K562 (cell line): ENCODE data around the gene PA2G4. TPM values are rescaled to one million over a fixed set of nuclear protein-coding genes. Genes with fewer than 3 reads are reported as not detected.

Source experiments
- ATAC-seq: fragments of 200-7000 bp; cut with Tn5 transposase; 3 replicates; pipeline ENCODE4 v1.9.1; 2020; ENCODE audit warnings: moderate library complexity
- BruUV-seq: library from RNA; stranded (reverse); fragments of 400-500 nt; replicated peaks from 2 replicates; lab custom pipeline; 2021; lab: Mats Ljungman, UMichigan
- CTCF ChIA-PET: fragments of 300-600 bp; formaldehyde crosslinking; extraction: SDS; loops from one replicate; lab custom pipeline; 2021; ENCODE audit warnings: low intra/inter-chr PET ratio; lab: Yijun Ruan, JAX
- POLR2A ChIA-PET: fragments of 300-600, 350-650 bp; sonication (Branson Sonifier 250); formaldehyde crosslinking; extraction: SDS; loops from one replicate; lab custom pipeline; 2021; ENCODE audit warnings: antibody characterized with exemption, inconsistent platforms; lab: Yijun Ruan, JAX
- DNase-seq, 4 experiments: peaks; one replicate each; pipeline versions ENCODE4 v3.0.0 to v3.0.0-alpha.2; 2011 to 2018; ENCODE audit warnings: low spot score in 3 of 4, mixed read lengths in 3 of 4; ENCODE audit errors: extremely low read depth in 1 of 4
- FAIRE-seq: peaks from 2 replicates; lab custom pipeline; 2011; peaks lifted over from hg19 to GRCh38; lab: Jason Lieb, UNC
- H2AFZ ChIP-seq: 2 replicates; pipeline ENCODE4 v1.6.0; 2011; ENCODE audit warnings: low read depth, low read length, control low read depth, inconsistent platforms
- H3K27ac ChIP-seq: fragments of 200-600 bp; 3 replicates; pipeline ENCODE4 v1.8.0; 2011; ENCODE audit warnings: low read depth, mild to moderate bottlenecking, control low read depth, inconsistent platforms, low read length, moderate library complexity, mixed read lengths; ENCODE audit errors: extremely low read depth
- H3K27me3 ChIP-seq, 2 experiments: fragments of 300-600 bp in 1 of 2; 2 replicates in 1 of 2; 3 replicates in 1 of 2; pipeline versions ENCODE4 v1.6.0 to v1.8.0; 2011; ENCODE audit warnings: inconsistent platforms in 2 of 2, low read length in 2 of 2, mild to moderate bottlenecking in 1 of 2, mixed read lengths in 1 of 2, moderate library complexity in 1 of 2; ENCODE audit not compliant: control insufficient read depth in 2 of 2, insufficient read depth in 2 of 2
- H3K36me3 ChIP-seq: fragments of 300-600 bp; 3 replicates; pipeline ENCODE4 v1.8.0; 2011; ENCODE audit warnings: mild to moderate bottlenecking, low read length, inconsistent platforms; ENCODE audit not compliant: control insufficient read depth, insufficient read depth
- H3K4me1 ChIP-seq, 2 experiments: fragments of 200-600 bp in 1 of 2; replicated peaks in 1 of 2; 2 replicates in 1 of 2; 3 replicates in 1 of 2; pipeline versions ENCODE4 v1.5.1 to v1.8.0; 2011; ENCODE audit warnings: inconsistent platforms in 2 of 2, low read length in 2 of 2, mild to moderate bottlenecking in 1 of 2, mixed read lengths in 1 of 2, moderate library complexity in 1 of 2; ENCODE audit not compliant: control insufficient read depth in 2 of 2, insufficient read depth in 2 of 2
- H3K4me2 ChIP-seq: 2 replicates; pipeline ENCODE4 v1.6.1; 2011; ENCODE audit warnings: low read length, control low read depth, inconsistent platforms, mixed read lengths; ENCODE audit not compliant: insufficient read depth
- H3K4me3 ChIP-seq: fragments of 200-600 bp; sonication (generic), shearing (Covaris generic); 2 replicates; pipeline ENCODE4 v1.5.1; 2016; ENCODE audit warnings: control low read depth, inconsistent platforms
- H3K79me2 ChIP-seq: fragments of 200-600 bp; 3 replicates; pipeline ENCODE4 v1.8.0; 2011; ENCODE audit warnings: low read length, inconsistent platforms; ENCODE audit not compliant: control insufficient read depth, insufficient read depth
- H3K9ac ChIP-seq, 2 experiments: 2 replicates each; pipeline versions ENCODE4 v1.6.0 to v1.6.1; 2011; ENCODE audit warnings: low read depth in 2 of 2, low read length in 2 of 2, control low read depth in 1 of 2, inconsistent platforms in 1 of 2, mild to moderate bottlenecking in 1 of 2, mixed read lengths in 1 of 2; ENCODE audit not compliant: insufficient read depth in 1 of 2
- H3K9me1 ChIP-seq: one replicate; pipeline ENCODE4 v1.6.0; 2011; ENCODE audit warnings: inconsistent platforms, mild to moderate bottlenecking, low read length, moderate library complexity; ENCODE audit not compliant: control insufficient read depth, insufficient read depth
- H3K9me3 ChIP-seq: replicated peaks from 2 replicates; pipeline ENCODE4 v1.5.1; 2011; ENCODE audit warnings: low read depth, low read length, inconsistent platforms; ENCODE audit not compliant: control insufficient read depth, insufficient read depth
- H4K20me1 ChIP-seq: replicated peaks from 2 replicates; pipeline ENCODE4 v1.6.1; 2011; ENCODE audit warnings: low read length, inconsistent platforms, mixed read lengths; ENCODE audit not compliant: control insufficient read depth, insufficient read depth
- ATF7 ChIP-seq: fragments of 450-650 bp; IDR thresholded peaks from 2 replicates; pipeline ENCODE4 v1.7.1; 2014; ENCODE audit warnings: mild to moderate bottlenecking, moderate library complexity
- CREM ChIP-seq: IDR thresholded peaks from 2 replicates; pipeline ENCODE4 v1.6.1; 2014; ENCODE audit warnings: antibody characterized with exemption, low read depth
- DNMT1 ChIP-seq: fragments of 450-650 bp; IDR thresholded peaks from 2 replicates; pipeline ENCODE4 v1.6.1; 2016; ENCODE audit warnings: antibody characterized with exemption, mild to moderate bottlenecking
- EP400 ChIP-seq: fragments of 450-650 bp; IDR thresholded peaks from 2 replicates; pipeline ENCODE4 v1.6.1; 2017; ENCODE audit warnings: antibody characterized with exemption, mild to moderate bottlenecking, moderate library complexity
- FOS ChIP-seq: IDR thresholded peaks from 3 replicates; pipeline ENCODE4 v1.6.1; 2011; ENCODE audit not compliant: insufficient read length; ENCODE audit errors: extremely low read depth
- LEF1 ChIP-seq: fragments of 450-650 bp; IDR thresholded peaks from 2 replicates; pipeline ENCODE4 v1.6.1; 2016; ENCODE audit warnings: mild to moderate bottlenecking
- MTA1 ChIP-seq: fragments of 450-650 bp; IDR thresholded peaks from 2 replicates; pipeline ENCODE4 v1.6.1; 2017; ENCODE audit warnings: borderline replicate concordance
- MTA3 ChIP-seq: fragments of 450-650 bp; formaldehyde crosslinking; IDR thresholded peaks from 2 replicates; pipeline ENCODE4 v1.6.1; 2017; ENCODE audit warnings: mild to moderate bottlenecking, borderline replicate concordance
- NFIC ChIP-seq: fragments of 450-650 bp; IDR thresholded peaks from 2 replicates; pipeline ENCODE4 v1.6.1; 2017; ENCODE audit warnings: mild to moderate bottlenecking, inconsistent platforms
- NR1H2 ChIP-seq: sonication (generic); formaldehyde crosslinking; IDR thresholded peaks from 2 replicates; pipeline ENCODE4 v1.4.0; 2020; ENCODE audit warnings: mild to moderate bottlenecking, missing genetic modification reagents
- SLC30A9 ChIP-seq: fragments of 250-450 bp; sonication (Bioruptor Pico); IDR thresholded peaks from 2 replicates; pipeline ENCODE4 v1.8.0; 2022; ENCODE audit warnings: mild to moderate bottlenecking, moderate library complexity
- SMAD2 ChIP-seq: fragments of 150-350 bp; IDR thresholded peaks from 2 replicates; pipeline ENCODE4 v1.6.1; 2014; ENCODE audit warnings: low read depth, mild to moderate bottlenecking, low read length
- SRSF3 ChIP-seq: fragments of 200-400 bp; formaldehyde crosslinking; IDR thresholded peaks from 2 replicates; pipeline ENCODE4 v1.6.1; 2016; ENCODE audit warnings: mild to moderate bottlenecking, low read length, moderate library complexity; ENCODE audit not compliant: insufficient read depth
- SUPT5H ChIP-seq: fragments of 450-650 bp; IDR thresholded peaks from 2 replicates; pipeline ENCODE4 v1.6.1; 2016
- ZC3H4 ChIP-seq: sonication (generic); formaldehyde crosslinking; IDR thresholded peaks from 2 replicates; pipeline ENCODE4 v1.9.0; 2021; ENCODE audit warnings: missing genetic modification reagents, borderline replicate concordance
- ZKSCAN1 ChIP-seq: fragments of 150-350 bp; IDR thresholded peaks from 2 replicates; pipeline ENCODE4 v1.6.1; 2016; ENCODE audit warnings: low read depth, low read length
- ZNF696 ChIP-seq: fragments of 250-450 bp; sonication (Bioruptor Pico); conservative IDR thresholded peaks from 2 replicates; pipeline ENCODE4 v1.4.0; 2020; ENCODE audit warnings: mild to moderate bottlenecking, moderate library complexity
- WGBS: fragments of 100-300 bp; shearing (Covaris generic); methylation state at CpG from one replicate; pipeline ENCODE4 v1.1.6; 2016; ENCODE audit warnings: low coverage, mixed read lengths; ENCODE audit not compliant: insufficient coverage; ENCODE audit errors: missing lambda C conversion rate; 5-methylcytosine and 5-hydroxymethylcytosine counted together
- in situ Hi-C: fragments of 300-500 bp; cut with MboI; formaldehyde crosslinking; loops from 4 replicates; pipeline ENCODE4 v1.15.0; 2018; ENCODE audit warnings: inconsistent platforms, mixed read lengths
- intact Hi-C: fragments of 100-400 bp; cut with micrococcal nuclease; formaldehyde crosslinking; loops from 2 replicates; pipeline ENCODE4 v1.14.2; 2022
- polyA plus RNA-seq, 8 experiments: library from polyadenylated mRNA; depleted of rRNA in 4 of 8; stranded (reverse) in 5 of 8; unstranded in 3 of 8; fragments of >200 nt; fragmentation: Nextera tagmentation in 2 of 8; fragmentation: Illumina TruSeq in 1 of 8; extraction: Ambion mirVana in 2 of 8; extraction: Trizol in 1 of 8; gene quantifications; 2 replicates each; pipeline versions ENCODE4 v1.2.1 to v1.2.3, GENCODE V29; 2011 to 2014; ENCODE audit warnings: inconsistent platforms in 1 of 8, missing spikeins in 1 of 8
- total RNA-seq, 7 experiments: library from RNA; depleted of rRNA in 6 of 7; stranded (reverse); fragments of >200 nt in 6 of 7; fragmentation: Illumina TruSeq in 2 of 7; extraction: Trizol in 2 of 7; gene quantifications; 2 replicates each; pipeline versions ENCODE4 v1.2.1 to v1.2.3, GENCODE V29; 2011 to 2021; ENCODE audit warnings: low replicate concordance in 1 of 7
- TF ChIP-seq, protein P1 (sequence below): sonication (generic); formaldehyde crosslinking; IDR thresholded peaks from 2 replicates; pipeline ENCODE4 v1.8.0; 2022; ENCODE audit warnings: missing genetic modification reagents, mild to moderate bottlenecking, moderate library complexity, borderline replicate concordance
- TF ChIP-seq, protein P2 (sequence below): fragments of 450-650 bp; formaldehyde crosslinking; IDR thresholded peaks from 2 replicates; pipeline ENCODE4 v1.4.0; 2020; ENCODE audit warnings: mild to moderate bottlenecking, mixed read lengths
- TF ChIP-seq, protein P3 (sequence below): fragments of 450-650 bp; formaldehyde crosslinking; IDR thresholded peaks from 2 replicates; pipeline ENCODE4 v1.4.0; 2022; ENCODE audit warnings: missing genetic modification characterization

PA2G4 gene
- total and polyA plus RNA-seq, 9 of the 15 experiments (the other 6 are each of a cell fraction or from before 2014, with no cell fraction given), result 230 to 925 (median 638) TPM

DNA sequence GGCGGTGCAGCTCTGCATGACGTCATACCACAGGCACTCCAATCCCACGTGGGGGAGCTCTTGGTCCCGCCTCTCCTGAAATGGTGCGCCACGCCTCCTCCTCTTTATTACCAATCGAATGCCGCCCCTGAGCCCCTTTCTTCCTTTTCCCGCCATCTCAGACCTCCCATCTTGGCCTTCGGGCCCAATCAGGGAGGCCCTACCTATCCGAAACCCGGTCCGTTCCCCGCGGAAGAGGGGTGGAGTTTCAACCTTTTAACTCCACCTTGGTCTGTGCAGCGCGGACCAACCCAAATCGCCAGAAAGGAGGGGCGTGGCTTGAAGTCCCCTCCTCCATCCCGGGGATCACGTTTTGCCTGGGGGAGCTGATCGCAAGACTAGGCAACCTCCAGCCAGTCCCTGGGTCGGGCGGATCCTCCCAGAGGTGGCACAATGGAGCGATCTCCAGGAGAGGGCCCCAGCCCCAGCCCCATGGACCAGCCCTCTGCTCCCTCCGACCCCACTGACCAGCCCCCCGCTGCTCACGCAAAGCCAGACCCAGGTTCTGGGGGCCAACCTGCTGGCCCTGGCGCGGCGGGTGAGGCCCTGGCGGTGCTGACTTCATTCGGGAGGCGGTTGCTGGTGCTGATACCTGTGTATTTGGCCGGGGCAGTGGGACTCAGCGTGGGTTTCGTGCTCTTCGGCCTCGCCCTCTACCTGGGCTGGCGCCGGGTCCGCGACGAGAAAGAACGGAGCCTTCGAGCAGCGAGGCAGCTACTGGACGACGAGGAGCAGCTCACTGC is 23.7 kb downstream of the PA2G4 start, which contains the start of gene ESYT1:
Gene ESYT1, plus strand, starts transcription at position 380 of the 782 bp plus-strand sequence. Its CDS starts 53 bp downstream, at position 433.
- peak within 1 kb of the TSS; percentile 96 to 98 for H3K9ac ChIP-seq
- peaks cover 5% of the 10 kb centered on the region for H4K20me1 ChIP-seq
- ATAC-seq (peak; percentile 89), DNase-seq (peak; percentile 95 to 100 (median 97)), FAIRE-seq (peak; percentile 98)
- H3K27ac ChIP-seq, result peak within 1 kb of the TSS; percentile 93
- peaks cover 52% of the 10 kb centered on the region for H3K79me2 ChIP-seq
- no peaks in the 10 kb centered on the region for H3K27me3 ChIP-seq
- H3K9me1 ChIP-seq, result peaks cover 6% of the 10 kb centered on the region
- peak within 1 kb of the TSS; percentile 34 for H2AFZ ChIP-seq
- H3K4me3 ChIP-seq, result peak within 1 kb of the TSS; percentile 92
- peaks cover 36% of the 10 kb centered on the region for H3K36me3 ChIP-seq
- H3K4me1 ChIP-seq, result peaks cover 31 to 46% of the 10 kb centered on the region in 2 experiments
- CTCF ChIA-PET, result no interaction called here
- in situ Hi-C loops (loop anchor here (5.0 to 10.0 kb wide), 2 partner anchors 59 to 337 kb away; partner anchors contain the start of genes SMARCC2 and SPRYD4), intact Hi-C loops (loop anchor here (1.0 kb wide), 1 partner anchor 30 kb away; the partner anchor contains the start of gene MYL6)
- H3K4me2 ChIP-seq, result peak within 1 kb of the TSS; percentile 98
- WGBS, result under 1% methylated on average over 41 of the region's 49 CpGs
- POLR2A ChIA-PET, result interaction anchor here (0.5 to 5.6 kb wide), 20 partner anchors 8 to 511 kb away, joined by 3 to 85 read pairs (median 6); partner anchors contain the start of genes MYL6, PA2G4, RNF41 and RPL41
- BruUV-seq, result TSS peak; percentile 61
- H3K9me3 ChIP-seq, result no peaks in the 10 kb centered on the region
- TF ChIP-seq SMAD2, result no peak
- no peak for TF ChIP-seq NR1H2 (CRISPR knock-in tag)
- TF ChIP-seq MTA3, result peak; percentile 77; the same call in 1 of the 2 replicates
- no peak for TF ChIP-seq ZNF696 (CRISPR knock-in tag)
- no peak for TF ChIP-seq ZKSCAN1
- peak; percentile 54 for TF ChIP-seq FOS
- peak; percentile 94 for TF ChIP-seq CREM
- TF ChIP-seq, protein P1, sequence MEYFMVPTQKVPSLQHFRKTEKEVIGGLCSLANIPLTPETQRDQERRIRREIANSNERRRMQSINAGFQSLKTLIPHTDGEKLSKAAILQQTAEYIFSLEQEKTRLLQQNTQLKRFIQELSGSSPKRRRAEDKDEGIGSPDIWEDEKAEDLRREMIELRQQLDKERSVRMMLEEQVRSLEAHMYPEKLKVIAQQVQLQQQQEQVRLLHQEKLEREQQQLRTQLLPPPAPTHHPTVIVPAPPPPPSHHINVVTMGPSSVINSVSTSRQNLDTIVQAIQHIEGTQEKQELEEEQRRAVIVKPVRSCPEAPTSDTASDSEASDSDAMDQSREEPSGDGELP (CRISPR knock-in tag), result peak; percentile 86
- peak; percentile 83 for TF ChIP-seq EP400
- 0 out of 2 replicates have a peak, but pooled peaks have one; percentile 49 for TF ChIP-seq SRSF3
- peak; percentile 24; the same call in 1 of the 2 replicates for TF ChIP-seq MTA1
- peak; percentile 89 for TF ChIP-seq SUPT5H
- TF ChIP-seq, protein P2, sequence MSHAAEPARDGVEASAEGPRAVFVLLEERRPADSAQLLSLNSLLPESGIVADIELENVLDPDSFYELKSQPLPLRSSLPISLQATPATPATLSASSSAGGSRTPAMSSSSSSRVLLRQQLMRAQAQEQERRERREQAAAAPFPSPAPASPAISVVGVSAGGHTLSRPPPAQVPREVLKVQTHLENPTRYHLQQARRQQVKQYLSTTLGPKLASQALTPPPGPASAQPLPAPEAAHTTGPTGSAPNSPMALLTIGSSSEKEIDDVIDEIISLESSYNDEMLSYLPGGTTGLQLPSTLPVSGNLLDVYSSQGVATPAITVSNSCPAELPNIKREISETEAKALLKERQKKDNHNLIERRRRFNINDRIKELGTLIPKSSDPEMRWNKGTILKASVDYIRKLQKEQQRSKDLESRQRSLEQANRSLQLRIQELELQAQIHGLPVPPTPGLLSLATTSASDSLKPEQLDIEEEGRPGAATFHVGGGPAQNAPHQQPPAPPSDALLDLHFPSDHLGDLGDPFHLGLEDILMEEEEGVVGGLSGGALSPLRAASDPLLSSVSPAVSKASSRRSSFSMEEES (CRISPR knock-in tag), result no peak
- 0 out of 2 replicates have a peak, but pooled peaks have one; percentile 24 for TF ChIP-seq ZC3H4 (CRISPR knock-in tag)
- TF ChIP-seq NFIC, result no peak; the same call in 1 of the 2 replicates
- TF ChIP-seq ATF7, result peak; percentile 100
- peak; percentile 23; the same call in 1 of the 2 replicates for TF ChIP-seq LEF1
- TF ChIP-seq SLC30A9, result no peak
- TF ChIP-seq, protein P3, sequence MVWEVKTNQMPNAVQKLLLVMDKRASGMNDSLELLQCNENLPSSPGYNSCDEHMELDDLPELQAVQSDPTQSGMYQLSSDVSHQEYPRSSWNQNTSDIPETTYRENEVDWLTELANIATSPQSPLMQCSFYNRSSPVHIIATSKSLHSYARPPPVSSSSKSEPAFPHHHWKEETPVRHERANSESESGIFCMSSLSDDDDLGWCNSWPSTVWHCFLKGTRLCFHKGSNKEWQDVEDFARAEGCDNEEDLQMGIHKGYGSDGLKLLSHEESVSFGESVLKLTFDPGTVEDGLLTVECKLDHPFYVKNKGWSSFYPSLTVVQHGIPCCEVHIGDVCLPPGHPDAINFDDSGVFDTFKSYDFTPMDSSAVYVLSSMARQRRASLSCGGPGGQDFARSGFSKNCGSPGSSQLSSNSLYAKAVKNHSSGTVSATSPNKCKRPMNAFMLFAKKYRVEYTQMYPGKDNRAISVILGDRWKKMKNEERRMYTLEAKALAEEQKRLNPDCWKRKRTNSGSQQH, result no peak
- no peak for TF ChIP-seq DNMT1
